ENCODE data around the gene LGI2.

DNA sequence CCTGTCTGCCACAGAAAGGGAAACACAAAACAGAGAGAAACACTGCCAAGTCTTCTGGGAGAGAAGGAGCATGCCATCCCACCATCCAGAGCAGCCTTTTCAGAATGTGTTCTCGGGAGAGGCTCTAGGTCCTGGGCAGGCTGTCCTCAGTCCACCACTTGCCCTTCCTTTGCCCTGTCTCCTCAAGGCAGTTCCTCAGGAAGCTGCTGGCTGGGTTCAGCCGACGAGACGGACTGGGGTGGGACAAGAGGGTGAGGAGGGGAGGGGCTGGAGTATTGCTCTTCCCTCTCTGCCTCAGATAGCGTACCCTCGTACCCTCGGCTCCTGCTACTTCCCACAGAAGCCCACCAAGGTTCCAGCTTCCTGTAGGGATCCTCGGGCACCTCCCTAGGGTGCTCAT lies 26.6 kb upstream of the LGI2 start:
- TF ChIP-seq POLR2A (IDR thresholded peaks at IDR 0.05; ENCODE audit: low read length) (no peak), GATA1 (IDR thresholded peaks at IDR 0.05; ENCODE audit: low read depth, low read length) (no peak)

Measured in erythroblast (primary cell).